Gastroesophageal sphincter (tissue), 4 donors: ENCODE data around the gene CPEB1. TPM values are rescaled to one million over a fixed set of nuclear protein-coding genes. Genes with fewer than 3 reads are reported as not detected.
A peak's percentile ranks its signal among the peaks of the same experiment; 100 is the strongest.
"Not testable (repeated sequence)": the region's sequence is repeated elsewhere in the genome, so short reads cannot be mapped to it uniquely, and the experiment has no call there.

ENCODE experiments used
- ATAC-seq: fragments of 150-250 bp; one replicate; pipeline ENCODE4 v1.9.1; 2016; ENCODE audit warnings: mild to moderate bottlenecking, moderate library complexity
- H3K27ac ChIP-seq, 4 donors: fragments of 200-600 bp; sonication (generic) in 3 of 4; 1 replicate in 3 of 4; 2 replicates in 1 of 4; pipeline ENCODE4 v1.5.1; 2016 to 2019
- H3K27me3 ChIP-seq: fragments of 200-600 bp; sonication (generic); one replicate; pipeline ENCODE4 v1.5.1; 2019
- H3K36me3 ChIP-seq, 2 donors: fragments of 200-600 bp; sonication (generic); one replicate each; pipeline ENCODE4 v1.5.1; 2019; ENCODE audit warnings: control low read depth in 1 of 2
- H3K4me1 ChIP-seq, 3 donors: fragments of 200-600 bp; sonication (generic); 1 replicate in 2 of 3; 2 replicates in 1 of 3; pipeline ENCODE4 v1.5.1; 2016 to 2019; ENCODE audit warnings: control low read depth in 2 of 3
- H3K4me3 ChIP-seq, 2 donors: fragments of 200-600 bp; sonication (generic); one replicate each; pipeline ENCODE4 v1.5.1; 2019; ENCODE audit warnings: mild to moderate bottlenecking in 1 of 2, moderate library complexity in 1 of 2
- H3K9me3 ChIP-seq, 3 donors: fragments of 200-600 bp; sonication (generic); one replicate each; pipeline ENCODE4 v1.5.1; 2017 to 2019; ENCODE audit warnings: control low read depth in 2 of 3
- CTCF ChIP-seq, 4 experiments: fragments of 200-600 bp in 2 of 4; fragments of 450-650 bp in 2 of 4; sonication (generic) in 1 of 4; IDR thresholded peaks; one replicate each; pipeline ENCODE4 v1.5.1; 2017 to 2019; ENCODE audit warnings: antibody characterized with exemption in 4 of 4, mild to moderate bottlenecking in 2 of 4, moderate library complexity in 2 of 4
- EP300 ChIP-seq: sonication (generic); formaldehyde crosslinking; IDR thresholded peaks from one replicate; pipeline ENCODE4 v1.6.1; 2017; ENCODE audit warnings: antibody characterized with exemption, mild to moderate bottlenecking
- POLR2A ChIP-seq, 2 donors: fragments of 450-650 bp; IDR thresholded peaks; one replicate each; pipeline ENCODE4 v1.6.1; 2017; ENCODE audit warnings: antibody characterized with exemption in 2 of 2, mild to moderate bottlenecking in 2 of 2, moderate library complexity in 1 of 2
- POLR2AphosphoS5 ChIP-seq: sonication (generic); formaldehyde crosslinking; IDR thresholded peaks from one replicate; pipeline ENCODE4 v1.6.1; 2017; ENCODE audit warnings: antibody characterized with exemption
- WGBS, 2 donors: methylation state at CpG; one replicate each; pipeline ENCODE4 v1.1.5; 2018; ENCODE audit warnings: low coverage in 1 of 2; 5-methylcytosine and 5-hydroxymethylcytosine counted together
- total RNA-seq, 4 donors: library from RNA; depleted of rRNA; stranded (reverse); fragments of >200 nt; gene quantifications; one replicate each; pipeline ENCODE4 v1.1.0, GENCODE V29; 2016

CPEB1 gene
- total RNA-seq, 4 donors from 2014 or later = 3.2 to 7.8 (median 5.3) TPM

GRCh38 chr15:82646250-82647044 lies 716 bp downstream of the CPEB1 start:
- H3K27ac ChIP-seq = peak overlapping the region in 1 of 4 donors; percentile 33
- peak; percentile 3 for ATAC-seq
- no peak for TF ChIP-seq POLR2A (IDR thresholded peaks at IDR 0.05)
- TF ChIP-seq CTCF (IDR thresholded peaks at IDR 0.05) = no peak
- no peak for TF ChIP-seq POLR2AphosphoS5
- no peak for TF ChIP-seq EP300

GRCh38 chr15:82644967-82645852 lies 2.0 kb downstream of the CPEB1 start:
- not testable (repeated sequence) for H3K4me3 ChIP-seq, H3K36me3 ChIP-seq, ATAC-seq, H3K9me3 ChIP-seq, H3K27ac ChIP-seq
- 81 to 86% methylated on average over 16 to 23 of the region's 34 CpGs for WGBS, 2 donors
- H3K4me1 ChIP-seq = peaks cover 0 to 34% (median 19%) of the 10 kb centered on the region in 3 donors
- peaks cover 56% of the 10 kb centered on the region for H3K27me3 ChIP-seq

More at GRCh38 chr15:82646250-82647044, 716 bp downstream of the CPEB1 start:
- Histone ChIP-seq H3K27me3 (peaks cover 56% of the 10 kb centered on the region), H3K9me3 (no peaks in the 10 kb centered on the region), H3K4me1 (peaks cover 0 to 34% (median 19%) of the 10 kb centered on the region in 3 donors), H3K4me3 (peak overlapping the region; percentile 37 to 66), H3K36me3 (no peaks in the 10 kb centered on the region)
- no CpG with 5 or more reads among the region's 56 CpGs for WGBS, 2 donors

- Histone ChIP-seq H3K4me1 (peaks cover 0 to 34% (median 19%) of the 10 kb centered on the region in 3 donors), H3K27me3 (peaks cover 59% of the 10 kb centered on the region), H3K4me3 (no peak overlapping the region), H3K36me3 (no peaks in the 10 kb centered on the region), H3K27ac (no peak overlapping the region), H3K9me3 (no peaks in the 10 kb centered on the region)
- WGBS, 2 donors = 33 to 42% methylated on average over 2 to 3 of the region's 3 CpGs
- no peak for TF ChIP-seq CTCF (IDR thresholded peaks at IDR 0.05)
- no peak for TF ChIP-seq POLR2A (IDR thresholded peaks at IDR 0.05)
- TF ChIP-seq POLR2AphosphoS5 = no peak
- TF ChIP-seq EP300 = no peak
- no peak for ATAC-seq
Observed at GRCh38 chr15:82643992-82644391, 3.2 kb downstream of the CPEB1 start.

GRCh38 chr15:82642656-82643055 lies 4.5 kb downstream of the CPEB1 start:
- H3K27me3 ChIP-seq = peaks cover 54% of the 10 kb centered on the region

More at GRCh38 chr15:82642656-82643055, 4.5 kb downstream of the CPEB1 start:
- no peak overlapping the region for H3K4me3 ChIP-seq
- TF ChIP-seq EP300 (no peak), POLR2A (IDR thresholded peaks at IDR 0.05) (no peak), CTCF (IDR thresholded peaks at IDR 0.05) (no peak), POLR2AphosphoS5 (no peak)
- no peaks in the 10 kb centered on the region for H3K9me3 ChIP-seq
- no peaks in the 10 kb centered on the region for H3K36me3 ChIP-seq
- H3K4me1 ChIP-seq = peaks cover 0 to 21% (median 12%) of the 10 kb centered on the region in 3 donors
- no peak for ATAC-seq
- no peak overlapping the region for H3K27ac ChIP-seq
- 52 to 71% methylated on average over 3 of the region's 3 CpGs for WGBS, 2 donors
